TTC549 (cell line): Measurements from ENCODE around the gene SSR2.

Source experiments
- FAIRE-seq: peaks from 2 replicates; lab custom pipeline; 2012; peaks lifted over from hg19 to GRCh38; lab: Jason Lieb, UNC

Gene SSR2

GRCh38 chr1:155971910-155972809 is 48.6 kb downstream of the SSR2 start:
- no peak for FAIRE-seq

DNA sequence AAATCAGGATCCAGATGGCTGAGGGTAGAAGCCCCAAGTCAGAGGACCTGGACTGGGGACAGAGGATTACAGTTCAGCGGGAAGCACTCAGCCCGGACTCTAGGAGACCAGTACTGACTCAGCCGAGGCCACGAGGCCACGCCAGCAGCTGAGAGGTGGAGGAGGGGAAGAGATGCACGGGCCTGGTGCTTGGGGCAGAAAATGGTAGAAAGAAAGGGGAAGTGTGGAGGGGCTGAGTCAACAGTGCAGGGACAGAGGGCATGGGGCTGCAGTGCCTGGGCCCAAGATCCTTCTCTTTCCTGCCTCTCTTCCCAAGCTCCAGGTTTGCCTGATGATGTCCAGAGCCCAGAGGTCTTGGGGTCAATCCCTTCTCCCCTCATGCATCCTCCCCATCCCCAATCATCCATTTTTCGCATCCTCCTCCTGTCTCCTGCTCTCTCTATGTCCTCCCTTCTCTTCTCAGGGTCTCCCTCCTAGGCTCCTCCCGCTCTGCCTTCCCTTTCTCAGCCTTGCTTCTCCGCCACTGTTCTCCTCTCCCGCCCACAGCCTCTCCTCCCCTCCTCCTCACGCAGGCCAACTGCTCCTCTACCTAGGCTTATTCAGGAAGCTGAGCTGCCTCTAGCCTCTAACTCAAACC is 50.1 kb downstream of the SSR2 start:
- no peak for FAIRE-seq

GRCh38 chr1:155969377-155969791 is 51.4 kb downstream of the SSR2 start:
- FAIRE-seq: no peak

- no peak for FAIRE-seq
Measured at GRCh38 chr1:155968670-155969069, 52.1 kb downstream of the SSR2 start.

- FAIRE-seq: no peak
Measured at GRCh38 chr1:155968051-155968400, 52.7 kb downstream of the SSR2 start.

GRCh38 chr1:155967341-155968050 is 53.3 kb downstream of the SSR2 start:
- no peak for FAIRE-seq

- no peak for FAIRE-seq
Measured at GRCh38 chr1:155966750-155967149, 54.0 kb downstream of the SSR2 start.

GRCh38 chr1:155966135-155966534 is 54.6 kb downstream of the SSR2 start:
- no peak for FAIRE-seq

DNA sequence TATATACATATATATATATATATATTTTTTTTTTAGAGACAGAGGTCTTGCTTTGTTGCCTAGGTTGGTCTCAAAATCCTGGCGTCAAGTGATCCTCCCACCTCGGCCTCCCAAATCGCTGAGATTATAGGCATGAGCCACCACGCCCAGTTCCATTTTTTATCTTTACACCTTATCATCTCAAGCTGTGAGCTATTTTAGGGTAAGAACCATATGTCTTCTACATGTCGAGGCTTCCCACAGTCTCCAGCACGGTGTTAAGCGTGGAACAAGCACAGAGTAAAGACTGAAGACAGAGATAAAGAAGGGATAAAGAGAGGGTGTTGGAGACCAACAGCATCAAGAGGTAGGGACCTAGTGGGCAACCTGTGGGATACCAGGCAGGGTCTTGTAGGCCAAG is 56.6 kb downstream of the SSR2 start:
- FAIRE-seq: no peak

DNA sequence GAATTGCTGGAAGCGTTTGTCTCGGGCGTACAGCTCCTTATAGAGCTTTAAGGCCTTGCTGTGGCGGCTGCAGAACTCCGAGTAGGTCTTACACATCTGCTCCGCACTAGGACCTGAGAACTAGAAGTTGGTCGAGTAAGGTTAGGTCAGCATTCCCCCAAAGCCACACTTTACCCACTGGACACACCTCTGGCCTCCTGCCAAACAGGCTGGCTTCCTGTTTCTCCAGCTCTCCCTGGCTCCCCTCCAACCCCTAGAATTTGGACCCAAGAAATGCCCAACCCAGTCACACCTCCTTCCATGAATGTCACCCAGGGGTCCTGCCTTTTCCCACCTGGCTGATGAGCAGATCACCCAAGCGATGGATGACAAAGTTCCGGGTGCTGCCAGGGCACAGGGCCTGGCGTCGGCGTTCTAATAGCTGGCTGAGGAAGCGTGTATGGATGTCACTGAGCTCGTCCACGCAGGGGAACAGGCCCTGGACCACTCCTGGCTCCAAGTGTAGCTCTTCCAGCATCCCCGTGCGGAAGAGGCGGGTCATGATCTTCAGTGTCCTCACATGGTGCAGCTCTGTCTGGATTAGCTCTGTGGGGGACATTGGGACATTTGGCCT is 58.0 kb downstream of the SSR2 start:
- no peak for FAIRE-seq

DNA sequence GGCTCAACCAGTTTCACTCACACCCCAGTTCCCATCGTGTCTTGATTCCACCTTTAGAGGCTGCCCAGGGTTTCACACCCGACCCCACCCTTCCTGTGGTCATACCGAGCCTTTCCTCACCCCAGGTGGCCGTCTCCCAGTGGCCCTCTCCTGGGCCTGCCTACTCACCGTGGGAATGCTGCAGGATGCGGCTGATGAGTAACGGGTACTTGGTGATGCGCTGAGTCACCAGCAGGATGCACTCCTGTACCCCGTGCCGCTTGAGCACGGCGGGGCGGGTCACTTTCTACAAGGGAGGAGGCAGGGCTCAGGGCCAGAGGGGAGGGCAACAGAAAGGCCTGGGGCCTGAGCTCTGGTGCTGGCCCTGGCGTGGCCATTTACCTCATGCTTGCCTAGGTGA is 58.8 kb downstream of the SSR2 start:
- no peak for FAIRE-seq

GRCh38 chr1:155960081-155960745 is 60.5 kb downstream of the SSR2 start:
- no peak for FAIRE-seq
